ENCODE measurements around the gene SYT1.
A peak's percentile ranks its signal among the peaks of the same experiment; 100 is the strongest.
"Not testable (repeated sequence)": the region's sequence is repeated elsewhere in the genome, so short reads cannot be mapped to it uniquely, and the experiment has no call there.

The SYT1 gene

GRCh38 chr12:79033788-79034187, 169.2 kb downstream of the SYT1 start:
- H3K4me1 ChIP-seq (ENCODE audit: insufficient read depth, low read length) = no peaks in the 10 kb centered on the region
- H3K9me3 ChIP-seq (ENCODE audit: insufficient read depth, low read depth, low read length) = no peaks in the 10 kb centered on the region
- no peak overlapping the region for H3K27ac ChIP-seq (ENCODE audit: low read length)
- no peak overlapping the region for H3K4me3 ChIP-seq (ENCODE audit: low read length)
- no peaks in the 10 kb centered on the region for H3K36me3 ChIP-seq (ENCODE audit: insufficient read depth, low read depth, low read length)
- no peak overlapping the region for H3K9ac ChIP-seq (ENCODE audit: low read depth, low read length)
- H3K27me3 ChIP-seq (ENCODE audit: insufficient read depth, low read length) = no peaks in the 10 kb centered on the region

- not testable (repeated sequence) for H3K27me3 ChIP-seq (ENCODE audit: insufficient read depth, low read length); H3K4me3 ChIP-seq (ENCODE audit: low read length)
Observed at GRCh38 chr12:79044748-79045147, 180.2 kb downstream of the SYT1 start.

GRCh38 chr12:79045149-79045703, 180.7 kb downstream of the SYT1 start:
- H3K36me3 ChIP-seq (ENCODE audit: insufficient read depth, low read depth, low read length); H3K9me3 ChIP-seq (ENCODE audit: insufficient read depth, low read depth, low read length); H3K27me3 ChIP-seq (ENCODE audit: insufficient read depth, low read length); H3K4me1 ChIP-seq (ENCODE audit: insufficient read depth, low read length): not testable (repeated sequence)
- H3K9ac ChIP-seq (ENCODE audit: low read depth, low read length) = peak overlapping the region; percentile 76
- H3K27ac ChIP-seq (ENCODE audit: low read length) = peak overlapping the region; percentile 56
- peak overlapping the region; percentile 64 for H3K4me3 ChIP-seq (ENCODE audit: low read length)

More at GRCh38 chr12:79044748-79045147, 180.2 kb downstream of the SYT1 start:
- H3K4me1 ChIP-seq (ENCODE audit: insufficient read depth, low read length); H3K27ac ChIP-seq (ENCODE audit: low read length); H3K9me3 ChIP-seq (ENCODE audit: insufficient read depth, low read depth, low read length); H3K36me3 ChIP-seq (ENCODE audit: insufficient read depth, low read depth, low read length); H3K9ac ChIP-seq (ENCODE audit: low read depth, low read length): not testable (repeated sequence)

- H3K9ac ChIP-seq (ENCODE audit: low read depth, low read length) = no peak overlapping the region
- no peaks in the 10 kb centered on the region for H3K9me3 ChIP-seq (ENCODE audit: insufficient read depth, low read depth, low read length)
- no peaks in the 10 kb centered on the region; the same call in 1 of the 2 replicates for H3K4me1 ChIP-seq (ENCODE audit: insufficient read depth, low read length)
- H3K36me3 ChIP-seq (ENCODE audit: insufficient read depth, low read depth, low read length) = peaks cover 7% of the 10 kb centered on the region; the same call in 1 of the 2 replicates
- no peak overlapping the region for H3K27ac ChIP-seq (ENCODE audit: low read length)
- H3K4me3 ChIP-seq (ENCODE audit: low read length) = peak overlapping the region; percentile 64
- H3K27me3 ChIP-seq (ENCODE audit: insufficient read depth, low read length) = no peaks in the 10 kb centered on the region
Observed at GRCh38 chr12:79046021-79046420, 181.4 kb downstream of the SYT1 start.

- Histone ChIP-seq H3K36me3 (ENCODE audit: insufficient read depth, low read depth, low read length) (peaks cover 7% of the 10 kb centered on the region; the same call in 1 of the 2 replicates), H3K27ac (ENCODE audit: low read length) (no peak overlapping the region), H3K4me1 (ENCODE audit: insufficient read depth, low read length) (no peaks in the 10 kb centered on the region; the same call in 1 of the 2 replicates), H3K4me3 (ENCODE audit: low read length) (no peak overlapping the region), H3K9me3 (ENCODE audit: insufficient read depth, low read depth, low read length) (no peaks in the 10 kb centered on the region), H3K27me3 (ENCODE audit: insufficient read depth, low read length) (no peaks in the 10 kb centered on the region), H3K9ac (ENCODE audit: low read depth, low read length) (no peak overlapping the region)
Observed at GRCh38 chr12:79048962-79049361, 184.4 kb downstream of the SYT1 start.

- H3K36me3 ChIP-seq (ENCODE audit: insufficient read depth, low read depth, low read length) = no peaks in the 10 kb centered on the region
- H3K9me3 ChIP-seq (ENCODE audit: insufficient read depth, low read depth, low read length) = no peaks in the 10 kb centered on the region
- H3K27ac ChIP-seq (ENCODE audit: low read length) = no peak overlapping the region
- no peaks in the 10 kb centered on the region for H3K27me3 ChIP-seq (ENCODE audit: insufficient read depth, low read length)
- no peaks in the 10 kb centered on the region for H3K4me1 ChIP-seq (ENCODE audit: insufficient read depth, low read length)
- H3K9ac ChIP-seq (ENCODE audit: low read depth, low read length) = no peak overlapping the region
- H3K4me3 ChIP-seq (ENCODE audit: low read length) = no peak overlapping the region
Observed at GRCh38 chr12:79053394-79053793, 188.8 kb downstream of the SYT1 start.

- H3K4me3 ChIP-seq (ENCODE audit: low read length) = no peak overlapping the region
- H3K27ac ChIP-seq (ENCODE audit: low read length) = no peak overlapping the region
- H3K9me3 ChIP-seq (ENCODE audit: insufficient read depth, low read depth, low read length) = no peaks in the 10 kb centered on the region
- H3K9ac ChIP-seq (ENCODE audit: low read depth, low read length) = no peak overlapping the region
- H3K4me1 ChIP-seq (ENCODE audit: insufficient read depth, low read length) = peaks cover 7% of the 10 kb centered on the region
- H3K27me3 ChIP-seq (ENCODE audit: insufficient read depth, low read length) = no peaks in the 10 kb centered on the region
- H3K36me3 ChIP-seq (ENCODE audit: insufficient read depth, low read depth, low read length) = no peaks in the 10 kb centered on the region
Observed at GRCh38 chr12:79055926-79056674, 191.5 kb downstream of the SYT1 start.

GRCh38 chr12:79056775-79057174, 192.2 kb downstream of the SYT1 start:
- H3K9ac ChIP-seq (ENCODE audit: low read depth, low read length) = no peak overlapping the region
- no peaks in the 10 kb centered on the region for H3K9me3 ChIP-seq (ENCODE audit: insufficient read depth, low read depth, low read length)
- H3K4me1 ChIP-seq (ENCODE audit: insufficient read depth, low read length) = peaks cover 14% of the 10 kb centered on the region
- no peaks in the 10 kb centered on the region for H3K27me3 ChIP-seq (ENCODE audit: insufficient read depth, low read length)
- no peaks in the 10 kb centered on the region for H3K36me3 ChIP-seq (ENCODE audit: insufficient read depth, low read depth, low read length)
- no peak overlapping the region for H3K4me3 ChIP-seq (ENCODE audit: low read length)
- H3K27ac ChIP-seq (ENCODE audit: low read length) = no peak overlapping the region

- Histone ChIP-seq H3K27me3 (ENCODE audit: insufficient read depth, low read length) (no peaks in the 10 kb centered on the region), H3K4me3 (ENCODE audit: low read length) (no peak overlapping the region), H3K9me3 (ENCODE audit: insufficient read depth, low read depth, low read length) (no peaks in the 10 kb centered on the region), H3K27ac (ENCODE audit: low read length) (no peak overlapping the region), H3K4me1 (ENCODE audit: insufficient read depth, low read length) (peaks cover 21% of the 10 kb centered on the region), H3K36me3 (ENCODE audit: insufficient read depth, low read depth, low read length) (no peaks in the 10 kb centered on the region), H3K9ac (ENCODE audit: low read depth, low read length) (no peak overlapping the region)
Observed at GRCh38 chr12:79057540-79057939, 193.0 kb downstream of the SYT1 start.

GRCh38 chr12:79058342-79058741, 193.8 kb downstream of the SYT1 start:
- no peak overlapping the region for H3K9ac ChIP-seq (ENCODE audit: low read depth, low read length)
- peaks cover 29% of the 10 kb centered on the region for H3K4me1 ChIP-seq (ENCODE audit: insufficient read depth, low read length)

GRCh38 chr12:79059557-79059956, 195.0 kb downstream of the SYT1 start:
- Histone ChIP-seq H3K36me3 (ENCODE audit: insufficient read depth, low read depth, low read length) (no peaks in the 10 kb centered on the region), H3K9ac (ENCODE audit: low read depth, low read length) (no peak overlapping the region), H3K4me1 (ENCODE audit: insufficient read depth, low read length) (peaks cover 32% of the 10 kb centered on the region), H3K27ac (ENCODE audit: low read length) (no peak overlapping the region), H3K27me3 (ENCODE audit: insufficient read depth, low read length) (no peaks in the 10 kb centered on the region), H3K9me3 (ENCODE audit: insufficient read depth, low read depth, low read length) (no peaks in the 10 kb centered on the region), H3K4me3 (ENCODE audit: low read length) (no peak overlapping the region)

More at GRCh38 chr12:79058342-79058741, 193.8 kb downstream of the SYT1 start:
- no peaks in the 10 kb centered on the region for H3K27me3 ChIP-seq (ENCODE audit: insufficient read depth, low read length)
- H3K36me3 ChIP-seq (ENCODE audit: insufficient read depth, low read depth, low read length) = no peaks in the 10 kb centered on the region
- H3K4me3 ChIP-seq (ENCODE audit: low read length) = no peak overlapping the region
- no peak overlapping the region for H3K27ac ChIP-seq (ENCODE audit: low read length)
- H3K9me3 ChIP-seq (ENCODE audit: insufficient read depth, low read depth, low read length) = no peaks in the 10 kb centered on the region

- Histone ChIP-seq H3K36me3 (ENCODE audit: insufficient read depth, low read depth, low read length) (no peaks in the 10 kb centered on the region), H3K27ac (ENCODE audit: low read length) (no peak overlapping the region), H3K27me3 (ENCODE audit: insufficient read depth, low read length) (no peaks in the 10 kb centered on the region), H3K4me1 (ENCODE audit: insufficient read depth, low read length) (peaks cover 32% of the 10 kb centered on the region), H3K9me3 (ENCODE audit: insufficient read depth, low read depth, low read length) (no peaks in the 10 kb centered on the region), H3K9ac (ENCODE audit: low read depth, low read length) (no peak overlapping the region), H3K4me3 (ENCODE audit: low read length) (no peak overlapping the region)
Observed at GRCh38 chr12:79063258-79063657, 198.7 kb downstream of the SYT1 start.

All from iPS-20b (cell line).